Urinary bladder (tissue), 4 donors: ENCODE results near the gene DCTD. TPM values are rescaled to one million over a fixed set of nuclear protein-coding genes. Genes with fewer than 3 reads are reported as not detected.

ENCODE experiments used
- DNase-seq: peaks from one replicate; pipeline ENCODE4 v3.0.0-alpha.2; 2015; ENCODE audit errors: extremely low spot score
- H3K27ac ChIP-seq: one replicate; pipeline ENCODE4 v1.5.1; 2013; ENCODE audit warnings: low read depth, mild to moderate bottlenecking, moderate library complexity
- H3K36me3 ChIP-seq: one replicate; pipeline ENCODE4 v1.6.1; 2013; ENCODE audit warnings: mild to moderate bottlenecking, moderate library complexity; ENCODE audit not compliant: insufficient read depth
- H3K4me1 ChIP-seq: one replicate; pipeline ENCODE4 v1.6.1; 2013; ENCODE audit warnings: mild to moderate bottlenecking, moderate library complexity; ENCODE audit not compliant: insufficient read depth
- H3K4me3 ChIP-seq: one replicate; pipeline ENCODE4 v1.5.1; 2013; ENCODE audit warnings: low read depth, low read length
- WGBS: extraction: QIAGEN DNeasy Blood & Tissue Kit; methylation state at CpG from one replicate; pipeline ENCODE4 v1.1.7; 2013; 5-methylcytosine and 5-hydroxymethylcytosine counted together
- polyA plus RNA-seq: library from polyadenylated mRNA; stranded (reverse); fragments of 200-250 nt; gene quantifications from one replicate; pipeline ENCODE4 v1.2.3, GENCODE V29; 2013
- total RNA-seq: library from RNA; depleted of rRNA; stranded (reverse); fragments of >200 nt; gene quantifications from one replicate; pipeline ENCODE4 v1.2.3, GENCODE V29; 2014
- donor health status: healthy with polysubstance abuse.
- donor health status: healthy.

Gene DCTD
- total and polyA plus RNA-seq, 2 donors = 68.7 to 71.7 TPM

DNA sequence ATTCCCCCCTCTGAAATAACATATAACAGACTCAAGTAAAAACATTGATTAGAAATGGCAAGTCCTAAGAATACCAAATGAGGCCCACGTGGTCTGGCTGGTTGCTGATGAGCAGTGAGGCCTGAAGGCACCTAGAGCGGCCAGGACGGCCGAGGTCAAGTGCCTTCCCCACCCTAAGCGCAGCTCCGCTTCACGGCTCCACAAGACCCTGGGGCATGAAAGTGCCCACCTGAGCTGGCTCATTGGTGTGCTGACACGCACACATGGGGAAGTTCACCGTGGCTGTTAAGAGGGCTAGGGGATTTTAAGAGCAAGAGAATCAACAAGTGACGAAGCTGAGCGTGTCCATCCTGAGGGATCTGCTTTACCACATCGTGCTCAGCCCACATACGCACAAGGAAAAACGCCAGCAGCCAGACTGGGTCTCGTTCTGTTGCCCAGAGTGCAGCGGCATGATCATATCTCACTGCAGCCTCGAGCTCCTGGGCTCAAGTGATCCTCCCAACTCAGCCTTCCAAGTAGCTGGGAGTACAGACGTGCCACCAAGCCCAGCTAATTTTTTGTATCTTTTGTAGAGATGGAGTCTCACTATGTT is 22.4 kb downstream of the DCTD start:
- Histone ChIP-seq H3K36me3 (peaks cover 2% of the 10 kb centered on the region), H3K4me3 (no peak overlapping the region), H3K27ac (no peak overlapping the region), H3K4me1 (no peaks in the 10 kb centered on the region)
- WGBS = 92% methylated on average over 18 of the region's 18 CpGs
- no peak for DNase-seq

DNA sequence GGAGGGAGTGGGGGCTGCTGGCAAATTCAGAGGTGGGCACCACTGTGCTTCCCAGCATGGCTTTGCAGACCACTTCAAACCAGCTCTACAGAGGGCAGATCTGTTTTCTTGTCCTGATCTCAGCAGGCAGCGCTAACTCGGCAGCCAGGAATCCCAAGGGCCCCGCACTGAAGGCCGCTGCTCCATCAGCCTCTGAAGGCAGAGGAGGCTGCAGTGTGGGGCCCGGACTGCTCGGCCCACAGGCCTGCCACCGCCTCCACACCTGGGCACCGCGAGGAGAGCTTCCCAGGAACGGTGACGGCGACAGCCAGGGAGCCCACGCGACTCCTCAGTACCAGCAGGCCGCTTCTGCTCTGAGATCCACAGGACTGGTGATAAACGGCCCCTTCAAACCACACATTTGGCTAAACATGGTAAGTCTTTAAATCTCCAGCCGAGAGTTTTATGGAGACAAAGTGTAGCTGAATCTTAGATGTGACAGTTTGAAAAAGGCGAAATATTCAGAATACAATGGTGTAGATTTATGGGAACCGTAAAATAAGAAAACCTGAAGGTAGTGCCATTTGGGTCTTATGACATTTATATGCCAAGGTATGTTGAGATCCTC is 23.6 kb downstream of the DCTD start:
- Histone ChIP-seq H3K4me3 (no peak overlapping the region), H3K36me3 (peaks cover 2% of the 10 kb centered on the region), H3K27ac (no peak overlapping the region), H3K4me1 (no peaks in the 10 kb centered on the region)
- DNase-seq = no peak
- WGBS = 90% methylated on average over 19 of the region's 19 CpGs

- peaks cover 2% of the 10 kb centered on the region for H3K36me3 ChIP-seq
- H3K4me3 ChIP-seq = no peak overlapping the region
- WGBS = 86% methylated on average over 6 of the region's 6 CpGs
- DNase-seq = no peak
- H3K4me1 ChIP-seq = no peaks in the 10 kb centered on the region
- no peak overlapping the region for H3K27ac ChIP-seq
Measured at GRCh38 chr4:182893047-182893446, 24.1 kb downstream of the DCTD start.

DNA sequence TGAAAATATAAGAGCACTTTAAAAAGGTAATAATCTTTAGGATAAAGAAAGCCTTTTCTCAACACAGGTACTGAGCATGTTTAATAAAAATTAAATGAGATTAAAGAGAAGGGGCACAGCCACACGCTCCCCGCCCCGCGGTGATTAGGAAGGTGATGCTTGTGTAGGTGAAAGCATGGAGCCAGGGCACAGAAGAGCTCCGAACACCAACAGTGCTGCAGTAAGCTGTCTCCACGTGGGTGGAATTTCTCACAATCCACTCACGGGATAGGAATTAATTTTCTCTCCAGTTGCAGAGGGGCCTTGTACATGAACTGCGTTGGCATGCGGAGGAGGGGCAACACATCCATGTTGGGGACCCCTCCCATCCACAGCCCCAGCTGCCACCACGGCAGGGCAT is 27.0 kb downstream of the DCTD start:
- no peak for DNase-seq
- H3K4me3 ChIP-seq = no peak overlapping the region
- whole genome bisulfite sequencing = 94% methylated on average over 10 of the region's 10 CpGs
- H3K36me3 ChIP-seq = peaks cover 3% of the 10 kb centered on the region
- no peaks in the 10 kb centered on the region for H3K4me1 ChIP-seq
- H3K27ac ChIP-seq = no peak overlapping the region

DNA sequence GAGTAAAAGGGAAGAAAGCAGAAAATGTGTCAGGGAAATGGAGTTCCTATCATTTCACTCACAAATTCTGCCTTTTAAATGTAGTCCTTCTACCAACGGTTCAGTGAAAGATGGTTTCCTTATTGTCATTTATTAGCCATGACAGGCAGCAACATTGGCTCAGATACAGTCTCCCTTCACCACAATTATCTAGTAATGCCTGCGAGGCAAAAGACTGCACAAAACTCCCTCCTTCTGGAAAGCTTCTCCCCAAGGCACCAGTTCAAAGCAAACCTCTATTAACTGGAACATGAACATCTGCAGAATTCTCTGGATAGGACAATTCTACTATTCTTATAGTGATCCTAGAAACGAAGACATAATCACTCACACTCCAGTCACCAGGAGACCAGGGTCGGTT is 28.3 kb downstream of the DCTD start:
- H3K36me3 ChIP-seq = peaks cover 3% of the 10 kb centered on the region
- H3K27ac ChIP-seq = no peak overlapping the region
- H3K4me3 ChIP-seq = no peak overlapping the region
- no peaks in the 10 kb centered on the region for H3K4me1 ChIP-seq
- 59% methylated on average over 4 of the region's 4 CpGs for WGBS
- no peak for DNase-seq

GRCh38 chr4:182886768-182887167 is 30.4 kb downstream of the DCTD start:
- Histone ChIP-seq H3K4me3 (no peak overlapping the region), H3K27ac (no peak overlapping the region), H3K36me3 (peaks cover 3% of the 10 kb centered on the region), H3K4me1 (no peaks in the 10 kb centered on the region)
- 99% methylated on average over 9 of the region's 9 CpGs for WGBS
- no peak for DNase-seq

DNA sequence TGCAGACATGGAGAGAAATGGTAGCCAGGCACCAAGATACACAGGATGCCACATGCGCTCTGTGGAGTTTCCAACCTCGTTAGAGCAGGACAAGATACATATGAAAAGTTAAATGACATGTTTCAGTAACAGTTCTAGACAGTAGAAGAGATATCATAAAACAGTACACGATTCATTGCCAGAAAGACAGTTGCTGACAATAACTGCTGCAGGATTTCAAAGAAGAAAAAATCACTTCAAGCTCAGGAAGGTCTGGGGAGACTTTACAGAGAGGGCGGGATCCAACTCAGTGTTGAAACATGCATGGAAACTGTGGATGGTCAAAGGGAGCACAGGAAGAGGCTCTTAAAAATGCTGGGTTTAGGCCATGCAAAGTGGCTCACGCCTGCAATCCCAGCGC is 31.0 kb downstream of the DCTD start:
- Histone ChIP-seq H3K4me1 (no peaks in the 10 kb centered on the region), H3K27ac (no peak overlapping the region), H3K36me3 (peaks cover 3% of the 10 kb centered on the region), H3K4me3 (no peak overlapping the region)
- WGBS = 70% methylated on average over 6 of the region's 6 CpGs
- no peak for DNase-seq

DNA sequence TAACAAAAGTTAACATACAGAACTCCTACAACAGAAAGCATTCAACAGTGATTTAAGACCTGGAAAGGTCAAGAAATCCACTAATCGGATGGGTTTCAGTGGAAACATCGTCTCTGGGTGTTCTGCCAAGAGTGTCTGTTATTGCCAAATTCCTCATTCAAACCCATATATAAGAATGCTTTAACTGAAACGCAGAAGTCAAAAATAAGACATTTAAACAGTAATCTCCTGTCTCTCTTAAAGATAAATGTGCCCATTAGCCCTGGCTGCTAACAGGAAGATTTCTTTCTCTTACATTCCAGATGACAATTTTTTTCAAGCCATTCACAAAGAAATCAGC is 31.5 kb downstream of the DCTD start:
- Histone ChIP-seq H3K27ac (no peak overlapping the region), H3K4me1 (no peaks in the 10 kb centered on the region), H3K4me3 (no peak overlapping the region), H3K36me3 (peaks cover 3% of the 10 kb centered on the region)
- peak; percentile 55 for DNase-seq
- 30% methylated on average over 3 of the region's 3 CpGs for WGBS

DNA sequence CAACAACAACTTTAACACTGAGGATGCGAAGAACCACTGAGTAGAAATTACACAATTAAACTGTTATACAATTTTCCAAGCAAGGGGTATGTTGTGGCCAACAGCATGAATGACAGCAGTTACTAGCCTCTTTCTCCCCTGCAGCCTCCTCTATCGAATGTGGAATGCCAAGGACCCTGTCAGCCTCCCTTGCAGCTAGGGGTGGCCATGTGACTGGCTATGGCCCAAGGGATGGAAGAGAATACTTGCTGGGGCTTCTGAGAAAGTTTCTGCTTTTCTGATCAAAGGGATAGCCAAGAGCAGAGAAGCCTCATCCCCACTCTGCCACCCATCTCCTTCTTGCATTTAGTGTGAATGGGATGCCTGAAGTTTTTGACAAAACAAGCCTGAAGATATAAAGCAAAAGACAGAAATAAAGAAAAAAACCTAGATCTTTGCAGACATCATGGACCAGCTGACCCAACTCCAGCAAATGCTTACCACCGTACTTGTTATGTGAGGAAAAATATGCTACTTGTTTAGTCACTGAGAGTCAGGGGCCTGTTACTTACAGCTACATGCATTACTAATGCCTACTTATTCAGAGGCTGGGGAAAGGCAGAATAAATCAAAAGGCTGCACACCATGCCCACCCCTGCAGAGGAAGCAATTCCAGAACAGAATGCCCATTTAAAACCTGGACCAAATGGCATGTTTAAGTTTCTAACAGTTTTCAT is 32.0 kb downstream of the DCTD start:
- no peak for DNase-seq
- Histone ChIP-seq H3K4me3 (no peak overlapping the region), H3K4me1 (no peaks in the 10 kb centered on the region), H3K27ac (no peak overlapping the region), H3K36me3 (peaks cover 3% of the 10 kb centered on the region)
- 89% methylated on average over 3 of the region's 3 CpGs for WGBS

- H3K27ac ChIP-seq = no peak overlapping the region
- no peak overlapping the region for H3K4me3 ChIP-seq
- peaks cover 3% of the 10 kb centered on the region for H3K36me3 ChIP-seq
- 61% methylated on average over 3 of the region's 3 CpGs for WGBS
- DNase-seq = no peak
- no peaks in the 10 kb centered on the region for H3K4me1 ChIP-seq
Measured at GRCh38 chr4:182884040-182884439, 33.1 kb downstream of the DCTD start.

- peaks cover 3% of the 10 kb centered on the region for H3K36me3 ChIP-seq
- no peak overlapping the region for H3K27ac ChIP-seq
- 90% methylated on average over 8 of the region's 8 CpGs for WGBS
- H3K4me3 ChIP-seq = no peak overlapping the region
- DNase-seq = no peak
- no peaks in the 10 kb centered on the region for H3K4me1 ChIP-seq
Measured at GRCh38 chr4:182883351-182883750, 33.8 kb downstream of the DCTD start.

- peaks cover 4% of the 10 kb centered on the region for H3K36me3 ChIP-seq
- H3K4me3 ChIP-seq = no peak overlapping the region
Measured at GRCh38 chr4:182881914-182882313, 35.3 kb downstream of the DCTD start.

DNA sequence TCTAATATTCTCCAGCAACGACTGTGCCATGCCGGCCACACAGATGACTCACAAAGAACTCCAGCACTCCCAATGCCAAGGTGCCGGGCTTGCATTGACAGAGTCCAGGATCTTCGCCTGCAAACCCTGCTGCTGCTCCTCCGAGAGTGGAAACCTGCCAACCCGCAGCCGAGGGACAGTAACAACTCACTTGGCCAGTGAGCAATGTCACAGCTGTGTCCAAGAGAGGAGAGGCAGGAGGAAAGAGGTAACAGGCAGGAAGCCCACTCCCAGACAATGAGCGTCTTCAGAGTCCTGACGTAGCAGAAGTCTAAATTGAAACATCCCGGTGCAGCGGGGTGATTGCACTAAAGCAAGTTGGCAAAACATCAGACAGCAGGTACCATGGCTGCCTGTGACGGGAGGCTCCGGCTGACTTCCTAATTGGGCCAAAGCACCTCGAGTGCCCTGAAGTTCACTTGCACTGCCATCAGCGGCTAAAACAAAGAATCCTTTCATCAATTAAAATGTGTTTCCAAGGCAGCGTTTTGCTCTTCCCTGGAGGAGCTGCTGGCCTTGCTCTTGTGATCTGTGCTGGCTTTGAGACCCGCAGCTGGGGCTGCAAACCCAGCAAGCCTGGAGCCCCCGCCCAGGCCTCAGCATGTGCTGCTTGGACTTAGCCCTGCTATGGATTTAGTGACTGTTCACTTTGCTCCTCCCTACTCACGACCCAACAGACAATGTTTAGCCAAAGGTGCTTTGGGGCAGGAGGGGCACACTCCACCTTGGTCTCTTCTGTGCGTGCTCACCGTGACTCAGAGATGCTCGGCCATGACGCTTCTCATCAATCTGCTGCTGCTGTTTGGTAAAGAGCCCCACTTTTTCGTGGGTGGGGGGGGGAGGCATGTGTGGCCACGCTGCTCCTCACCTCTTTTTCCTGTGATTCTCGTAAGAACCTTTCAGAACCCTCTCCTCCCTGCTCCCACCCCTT is 36.5 kb downstream of the DCTD start:
- DNase-seq = no peak
- Histone ChIP-seq H3K4me3 (no peak overlapping the region), H3K4me1 (no peaks in the 10 kb centered on the region), H3K36me3 (peaks cover 2% of the 10 kb centered on the region), H3K27ac (no peak overlapping the region)
- WGBS = 61% methylated on average over 26 of the region's 26 CpGs

More at GRCh38 chr4:182881914-182882313, 35.3 kb downstream of the DCTD start:
- Histone ChIP-seq H3K27ac (no peak overlapping the region), H3K4me1 (no peaks in the 10 kb centered on the region)
- 73% methylated on average over 16 of the region's 16 CpGs for WGBS
- no peak for DNase-seq
